ENCODE data around the gene LDLR. TPM values are rescaled to one million over a fixed set of nuclear protein-coding genes. Genes with fewer than 3 reads are reported as not detected.

The LDLR gene
- total RNA-seq, 2 donors from 2014 or later, result 61.0 to 101 TPM

GRCh38 chr19:11078893-11079292, 10.4 kb upstream of the LDLR start:
- Mint-ChIP-seq H3K9me3 (no peaks in the 10 kb centered on the region), H3K4me3 (no peak overlapping the region), H3K36me3 (ENCODE audit: low read depth) (no peaks in the 10 kb centered on the region), H3K27ac (no peak overlapping the region), H3K4me1 (no peaks in the 10 kb centered on the region), H3K27me3 (ENCODE audit: insufficient read depth) (no peaks in the 10 kb centered on the region)
- no peaks in the 10 kb centered on the region for H3K36me3 ChIP-seq (ENCODE audit: control insufficient read depth, insufficient read depth, low read length)
- no peak overlapping the region for H3K4me3 ChIP-seq (ENCODE audit: low read length)
- H3K9me3 ChIP-seq (ENCODE audit: control insufficient read depth, low read length), result no peaks in the 10 kb centered on the region
- no peak overlapping the region for H3K9ac ChIP-seq (ENCODE audit: extremely low read depth, low read length, poor library complexity, severe bottlenecking)
- no peaks in the 10 kb centered on the region for H3K4me1 ChIP-seq (ENCODE audit: control insufficient read depth, insufficient read depth, low read length)
- no peak for TF ChIP-seq CTCF (conservative IDR thresholded peaks at IDR 0.05)
- 94 to 96% methylated on average over 8 to 11 of the region's 11 CpGs for WGBS, 2 experiments (ENCODE audit: insufficient coverage in 1 of 2, insufficient read length in 1 of 2)
- no peak for DNase-seq
- H3K27me3 ChIP-seq (ENCODE audit: control insufficient read depth, insufficient read depth, low read length, poor library complexity, severe bottlenecking), result no peaks in the 10 kb centered on the region
- no peak overlapping the region for H3K27ac ChIP-seq (ENCODE audit: low read depth, low read length)

GRCh38 chr19:11079999-11080398, 9.3 kb upstream of the LDLR start:
- Histone ChIP-seq H3K9ac (ENCODE audit: extremely low read depth, low read length, poor library complexity, severe bottlenecking) (no peak overlapping the region), H3K4me3 (ENCODE audit: low read length) (no peak overlapping the region), H3K36me3 (ENCODE audit: control insufficient read depth, insufficient read depth, low read length) (no peaks in the 10 kb centered on the region), H3K27me3 (ENCODE audit: control insufficient read depth, insufficient read depth, low read length, poor library complexity, severe bottlenecking) (no peaks in the 10 kb centered on the region), H3K9me3 (ENCODE audit: control insufficient read depth, low read length) (no peaks in the 10 kb centered on the region), H3K27ac (ENCODE audit: low read depth, low read length) (no peak overlapping the region), H3K4me1 (ENCODE audit: control insufficient read depth, insufficient read depth, low read length) (no peaks in the 10 kb centered on the region)
- no peak for TF ChIP-seq CTCF (conservative IDR thresholded peaks at IDR 0.05)
- H3K27me3 Mint-ChIP-seq (ENCODE audit: insufficient read depth), result no peaks in the 10 kb centered on the region
- no peak for DNase-seq
- no peaks in the 10 kb centered on the region for H3K36me3 Mint-ChIP-seq (ENCODE audit: low read depth)
- H3K9me3 Mint-ChIP-seq, result no peaks in the 10 kb centered on the region
- H3K4me3 Mint-ChIP-seq, result no peak overlapping the region
- no peaks in the 10 kb centered on the region for H3K4me1 Mint-ChIP-seq
- 92 to 98% methylated on average over 9 of the region's 9 CpGs for WGBS, 2 experiments (ENCODE audit: insufficient coverage in 1 of 2, insufficient read length in 1 of 2)
- H3K27ac Mint-ChIP-seq, result no peak overlapping the region

GRCh38 chr19:11087870-11088505, 1.3 kb upstream of the LDLR start:
- Histone ChIP-seq H3K27me3 (ENCODE audit: control insufficient read depth, insufficient read depth, low read length, poor library complexity, severe bottlenecking) (no peaks in the 10 kb centered on the region), H3K9me3 (ENCODE audit: control insufficient read depth, low read length) (no peaks in the 10 kb centered on the region), H3K36me3 (ENCODE audit: control insufficient read depth, insufficient read depth, low read length) (peaks cover 13% of the 10 kb centered on the region), H3K9ac (ENCODE audit: extremely low read depth, low read length, poor library complexity, severe bottlenecking) (peak overlapping the region; percentile 92), H3K4me1 (ENCODE audit: control insufficient read depth, insufficient read depth, low read length) (peaks cover 11% of the 10 kb centered on the region), H3K4me3 (ENCODE audit: low read length) (no peak overlapping the region), H3K27ac (ENCODE audit: low read depth, low read length) (peak overlapping the region; percentile 89)
- no peaks in the 10 kb centered on the region for H3K27me3 Mint-ChIP-seq (ENCODE audit: insufficient read depth)
- DNase-seq, result no peak
- no peak for TF ChIP-seq CTCF (conservative IDR thresholded peaks at IDR 0.05)
- no peaks in the 10 kb centered on the region for H3K9me3 Mint-ChIP-seq
- H3K27ac Mint-ChIP-seq, result peak overlapping the region; percentile 99
- WGBS, 2 experiments (ENCODE audit: insufficient coverage in 1 of 2, insufficient read length in 1 of 2), result 99 to 100% methylated on average over 1 to 3 of the region's 4 CpGs
- peak overlapping the region; percentile 92 for H3K4me3 Mint-ChIP-seq
- peaks cover 7% of the 10 kb centered on the region for H3K36me3 Mint-ChIP-seq (ENCODE audit: low read depth)
- peaks cover 18% of the 10 kb centered on the region for H3K4me1 Mint-ChIP-seq

Data from endodermal cell (in vitro differentiated cells).